Astrocyte (in vitro differentiated cells and primary cell): ENCODE results near the gene ZFYVE21. TPM values are rescaled to one million over a fixed set of nuclear protein-coding genes. Genes with fewer than 3 reads are reported as not detected.

ENCODE experiments used
- DNase-seq: peaks from one replicate; pipeline ENCODE4 v3.0.0-alpha.2; 2010; ENCODE audit warnings: low read depth
- FAIRE-seq: peaks from 2 replicates; lab custom pipeline; 2011; peaks lifted over from hg19 to GRCh38; lab: Jason Lieb, UNC
- H2AFZ ChIP-seq: 2 replicates; pipeline ENCODE4 v1.6.0; 2012; ENCODE audit warnings: low read depth, low read length, inconsistent platforms
- H3K27ac ChIP-seq: 2 replicates; pipeline ENCODE4 v1.5.1; 2011; ENCODE audit warnings: low read depth, low read length, inconsistent platforms
- H3K27me3 ChIP-seq: 2 replicates; pipeline ENCODE4 v1.6.0; 2011; ENCODE audit warnings: low read length, inconsistent platforms; ENCODE audit not compliant: insufficient read depth
- H3K36me3 ChIP-seq: 2 replicates; pipeline ENCODE4 v1.5.1; 2011; ENCODE audit warnings: low read length, inconsistent platforms; ENCODE audit not compliant: insufficient read depth
- H3K4me1 ChIP-seq: 2 replicates; pipeline ENCODE4 v1.5.1; 2011; ENCODE audit warnings: low read length, inconsistent platforms; ENCODE audit not compliant: insufficient read depth
- H3K4me2 ChIP-seq: 2 replicates; pipeline ENCODE4 v1.6.0; 2012; ENCODE audit warnings: low read length, inconsistent platforms
- H3K4me3 ChIP-seq: 2 replicates; pipeline ENCODE4 v1.5.1; 2011; ENCODE audit warnings: low read depth, mild to moderate bottlenecking, low read length, inconsistent platforms; ENCODE audit not compliant: insufficient read depth
- H3K79me2 ChIP-seq: 2 replicates; pipeline ENCODE4 v1.6.0; 2012; ENCODE audit warnings: mild to moderate bottlenecking, low read length, inconsistent platforms; ENCODE audit not compliant: insufficient read depth
- H3K9ac ChIP-seq: 2 replicates; pipeline ENCODE4 v1.6.0; 2012; ENCODE audit warnings: mild to moderate bottlenecking, low read length, inconsistent platforms
- H3K9me3 ChIP-seq: 2 replicates; pipeline ENCODE4 v1.5.1; 2012; ENCODE audit warnings: low read depth, mild to moderate bottlenecking, low read length, inconsistent platforms; ENCODE audit not compliant: insufficient read depth
- H4K20me1 ChIP-seq: 2 replicates; pipeline ENCODE4 v1.6.0; 2012; ENCODE audit warnings: low read length, inconsistent platforms; ENCODE audit not compliant: insufficient read depth
- H3K27ac Mint-ChIP-seq: one replicate; pipeline ENCODE4 v1.8.0; 2021; ENCODE audit warnings: mild to moderate bottlenecking, mixed read lengths; ENCODE audit not compliant: unreplicated experiment
- H3K27me3 Mint-ChIP-seq: one replicate; pipeline ENCODE4 v1.8.0; 2021; ENCODE audit warnings: low read depth, mixed read lengths; ENCODE audit not compliant: unreplicated experiment
- H3K36me3 Mint-ChIP-seq: one replicate; pipeline ENCODE4 v1.8.0; 2021; ENCODE audit warnings: low read depth, mixed read lengths; ENCODE audit not compliant: unreplicated experiment
- H3K4me1 Mint-ChIP-seq: one replicate; pipeline ENCODE4 v1.8.0; 2021; ENCODE audit warnings: low read depth, mixed read lengths; ENCODE audit not compliant: unreplicated experiment
- H3K4me3 Mint-ChIP-seq: one replicate; pipeline ENCODE4 v1.8.0; 2021; ENCODE audit warnings: mild to moderate bottlenecking, moderate library complexity, mixed read lengths; ENCODE audit not compliant: unreplicated experiment
- H3K9me3 Mint-ChIP-seq: one replicate; pipeline ENCODE4 v1.8.0; 2021; ENCODE audit warnings: mild to moderate bottlenecking, mixed read lengths; ENCODE audit not compliant: unreplicated experiment
- CTCF ChIP-seq: IDR thresholded peaks from 2 replicates; pipeline ENCODE4 v1.5.1; 2011; ENCODE audit warnings: low read depth, mild to moderate bottlenecking, inconsistent platforms, low read length, moderate library complexity; ENCODE audit not compliant: insufficient read depth
- EZH2 ChIP-seq: IDR thresholded peaks from 2 replicates; pipeline ENCODE4 v1.6.1; 2012; ENCODE audit warnings: mild to moderate bottlenecking, low read length, inconsistent platforms; ENCODE audit not compliant: insufficient read depth
- total RNA-seq: library from RNA; stranded (reverse); gene quantifications from 2 replicates; pipeline ENCODE4 v1.2.1, GENCODE V29; 2021

ZFYVE21 gene
- total RNA-seq, 1 donor from 2014 or later: 41.7 TPM

- Histone ChIP-seq H3K4me1 (peaks cover 6% of the 10 kb centered on the region), H3K4me3 (no peak overlapping the region), H3K36me3 (peaks cover 7% of the 10 kb centered on the region), H3K79me2 (peaks cover 7% of the 10 kb centered on the region), H3K4me2 (no peak overlapping the region), H2AFZ (no peak overlapping the region), H3K27me3 (no peaks in the 10 kb centered on the region), H3K9me3 (no peaks in the 10 kb centered on the region), H3K27ac (no peak overlapping the region), H3K9ac (no peak overlapping the region), H4K20me1 (peaks cover 56% of the 10 kb centered on the region)
- no peak overlapping the region for H3K4me3 Mint-ChIP-seq
- DNase-seq: no peak
- no peaks in the 10 kb centered on the region for H3K9me3 Mint-ChIP-seq
- FAIRE-seq: no peak
- no peaks in the 10 kb centered on the region for H3K4me1 Mint-ChIP-seq
- no peak overlapping the region for H3K27ac Mint-ChIP-seq
- TF ChIP-seq CTCF (no peak), EZH2 (no peak)
- peaks cover 3% of the 10 kb centered on the region for H3K36me3 Mint-ChIP-seq
- no peaks in the 10 kb centered on the region for H3K27me3 Mint-ChIP-seq
Observed at GRCh38 chr14:103704708-103705107, 10.9 kb upstream of the ZFYVE21 start.

GRCh38 chr14:103705118-103705503, 10.5 kb upstream of the ZFYVE21 start:
- peaks cover 3% of the 10 kb centered on the region for H3K36me3 Mint-ChIP-seq
- Histone ChIP-seq H3K9ac (no peak overlapping the region), H3K27me3 (no peaks in the 10 kb centered on the region), H4K20me1 (peaks cover 52% of the 10 kb centered on the region), H3K36me3 (peaks cover 7% of the 10 kb centered on the region), H3K4me1 (peaks cover 6% of the 10 kb centered on the region), H3K27ac (no peak overlapping the region), H3K9me3 (no peaks in the 10 kb centered on the region), H2AFZ (no peak overlapping the region), H3K4me3 (no peak overlapping the region), H3K4me2 (no peak overlapping the region), H3K79me2 (peaks cover 3% of the 10 kb centered on the region)
- no peak for TF ChIP-seq EZH2
- no peak for TF ChIP-seq CTCF
- FAIRE-seq: no peak
- DNase-seq: no peak
- no peaks in the 10 kb centered on the region for H3K4me1 Mint-ChIP-seq
- no peaks in the 10 kb centered on the region for H3K27me3 Mint-ChIP-seq
- peak overlapping the region; percentile 58 for H3K27ac Mint-ChIP-seq
- H3K9me3 Mint-ChIP-seq: no peaks in the 10 kb centered on the region
- no peak overlapping the region for H3K4me3 Mint-ChIP-seq

GRCh38 chr14:103705504-103706284, 9.9 kb upstream of the ZFYVE21 start:
- Mint-ChIP-seq H3K27me3 (no peaks in the 10 kb centered on the region), H3K4me1 (peaks cover under 1% of the 10 kb centered on the region), H3K27ac (no peak overlapping the region), H3K36me3 (peaks cover 3% of the 10 kb centered on the region), H3K4me3 (no peak overlapping the region), H3K9me3 (no peaks in the 10 kb centered on the region)
- Histone ChIP-seq H3K4me1 (peaks cover 6% of the 10 kb centered on the region), H3K9me3 (no peaks in the 10 kb centered on the region), H3K36me3 (peaks cover 7% of the 10 kb centered on the region), H4K20me1 (peaks cover 46% of the 10 kb centered on the region), H3K27me3 (no peaks in the 10 kb centered on the region), H3K4me3 (no peak overlapping the region), H2AFZ (no peak overlapping the region), H3K4me2 (no peak overlapping the region), H3K27ac (no peak overlapping the region), H3K79me2 (no peaks in the 10 kb centered on the region), H3K9ac (no peak overlapping the region)
- DNase-seq: no peak
- FAIRE-seq: no peak
- TF ChIP-seq CTCF: no peak
- TF ChIP-seq EZH2: no peak
